Type B pancreatic cell (in vitro differentiated cells): Measurements from ENCODE around the gene DHX15. TPM values are rescaled to one million over a fixed set of nuclear protein-coding genes. Genes with fewer than 3 reads are reported as not detected.

Source experiments
- DNase-seq: peaks from one replicate; pipeline ENCODE4 v3.0.0; 2021; ENCODE audit warnings: mixed read lengths; ENCODE audit not compliant: unreplicated experiment; ENCODE audit errors: extremely low spot score
- H3K27ac Mint-ChIP-seq: 2 replicates; pipeline ENCODE4 v1.8.0; 2021; ENCODE audit warnings: mild to moderate bottlenecking, mixed read lengths
- H3K27me3 Mint-ChIP-seq: 2 replicates; pipeline ENCODE4 v1.8.0; 2021; ENCODE audit warnings: mixed read lengths
- H3K36me3 Mint-ChIP-seq: 2 replicates; pipeline ENCODE4 v1.8.0; 2021; ENCODE audit warnings: mixed read lengths
- H3K4me1 Mint-ChIP-seq: one replicate; pipeline ENCODE4 v1.8.0; 2021; ENCODE audit warnings: mixed read lengths; ENCODE audit not compliant: unreplicated experiment
- H3K4me3 Mint-ChIP-seq: 2 replicates; pipeline ENCODE4 v1.8.0; 2021; ENCODE audit warnings: mild to moderate bottlenecking, mixed read lengths
- H3K9me3 Mint-ChIP-seq: 2 replicates; pipeline ENCODE4 v1.8.0; 2021; ENCODE audit warnings: mixed read lengths
- total RNA-seq: library from RNA; stranded (reverse); gene quantifications from 2 replicates; pipeline ENCODE4 v1.2.1, GENCODE V29; 2021; ENCODE audit warnings: low replicate concordance
- TF ChIP-seq, protein P1 (sequence below): fragments of 200-600 bp; sonication (generic); conservative IDR thresholded peaks from 2 replicates; pipeline ENCODE4 v1.5.0; 2021; ENCODE audit warnings: antibody characterized with exemption, mild to moderate bottlenecking

Gene DHX15
- total RNA-seq, 1 donor from 2014 or later, result 165 TPM

DNA sequence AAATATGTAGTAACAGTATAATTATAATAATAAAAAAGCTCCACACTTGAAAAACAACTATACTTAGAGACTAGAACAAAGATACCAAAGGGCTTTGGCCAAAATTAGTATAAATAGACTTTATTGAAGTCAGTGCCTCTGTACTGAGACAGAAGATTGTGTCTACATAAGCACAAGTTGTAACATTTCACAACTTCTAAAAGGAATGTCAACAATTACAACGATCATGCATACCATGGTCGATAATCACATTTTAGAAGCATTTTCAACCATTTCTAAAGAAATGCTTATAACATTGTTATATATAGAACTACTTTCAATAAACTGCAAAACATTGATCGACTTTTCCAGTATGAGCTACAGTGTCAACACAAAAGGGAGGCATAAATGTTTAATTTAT lies 57.0 kb downstream of the DHX15 start:
- Mint-ChIP-seq H3K4me3 (no peak overlapping the region), H3K36me3 (peaks cover 59% of the 10 kb centered on the region), H3K9me3 (no peaks in the 10 kb centered on the region), H3K27ac (no peak overlapping the region), H3K27me3 (no peaks in the 10 kb centered on the region), H3K4me1 (no peaks in the 10 kb centered on the region)
- TF ChIP-seq, protein P1, sequence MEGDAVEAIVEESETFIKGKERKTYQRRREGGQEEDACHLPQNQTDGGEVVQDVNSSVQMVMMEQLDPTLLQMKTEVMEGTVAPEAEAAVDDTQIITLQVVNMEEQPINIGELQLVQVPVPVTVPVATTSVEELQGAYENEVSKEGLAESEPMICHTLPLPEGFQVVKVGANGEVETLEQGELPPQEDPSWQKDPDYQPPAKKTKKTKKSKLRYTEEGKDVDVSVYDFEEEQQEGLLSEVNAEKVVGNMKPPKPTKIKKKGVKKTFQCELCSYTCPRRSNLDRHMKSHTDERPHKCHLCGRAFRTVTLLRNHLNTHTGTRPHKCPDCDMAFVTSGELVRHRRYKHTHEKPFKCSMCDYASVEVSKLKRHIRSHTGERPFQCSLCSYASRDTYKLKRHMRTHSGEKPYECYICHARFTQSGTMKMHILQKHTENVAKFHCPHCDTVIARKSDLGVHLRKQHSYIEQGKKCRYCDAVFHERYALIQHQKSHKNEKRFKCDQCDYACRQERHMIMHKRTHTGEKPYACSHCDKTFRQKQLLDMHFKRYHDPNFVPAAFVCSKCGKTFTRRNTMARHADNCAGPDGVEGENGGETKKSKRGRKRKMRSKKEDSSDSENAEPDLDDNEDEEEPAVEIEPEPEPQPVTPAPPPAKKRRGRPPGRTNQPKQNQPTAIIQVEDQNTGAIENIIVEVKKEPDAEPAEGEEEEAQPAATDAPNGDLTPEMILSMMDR, result no peak
- no peak for DNase-seq

DNA sequence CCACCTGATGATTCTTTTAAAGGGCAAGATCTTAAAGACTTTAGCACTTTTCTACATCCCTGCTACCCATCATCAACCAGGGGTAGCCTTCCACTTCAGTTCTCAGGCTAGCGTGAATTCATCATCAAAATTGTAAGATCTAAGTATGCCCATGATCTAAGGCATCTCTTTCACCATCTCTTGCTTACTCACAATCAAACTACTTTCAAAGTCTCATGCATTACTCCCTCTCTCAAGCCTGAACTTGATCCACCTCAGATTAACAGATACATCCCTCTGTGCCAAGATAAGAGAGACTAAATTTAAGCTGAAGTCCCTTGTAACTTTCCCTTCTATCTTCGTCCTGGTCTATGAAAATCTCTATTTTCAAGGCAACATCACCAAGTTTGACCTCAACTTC lies 62.8 kb downstream of the DHX15 start:
- no peaks in the 10 kb centered on the region for H3K9me3 Mint-ChIP-seq
- H3K36me3 Mint-ChIP-seq, result peaks cover 50% of the 10 kb centered on the region
- H3K4me3 Mint-ChIP-seq, result no peak overlapping the region
- H3K27me3 Mint-ChIP-seq, result no peaks in the 10 kb centered on the region
- H3K27ac Mint-ChIP-seq, result no peak overlapping the region
- peaks cover 17% of the 10 kb centered on the region for H3K4me1 Mint-ChIP-seq
- DNase-seq, result no peak
- TF ChIP-seq, protein P1, result no peak

- Mint-ChIP-seq H3K27me3 (no peaks in the 10 kb centered on the region), H3K4me1 (peaks cover 17% of the 10 kb centered on the region), H3K4me3 (no peak overlapping the region), H3K9me3 (no peaks in the 10 kb centered on the region), H3K27ac (no peak overlapping the region), H3K36me3 (peaks cover 43% of the 10 kb centered on the region)
- TF ChIP-seq, protein P1, result no peak
- DNase-seq, result no peak
These were observed 64.7 kb downstream of the DHX15 start for GRCh38 chr4:24519649-24520048.

DNA sequence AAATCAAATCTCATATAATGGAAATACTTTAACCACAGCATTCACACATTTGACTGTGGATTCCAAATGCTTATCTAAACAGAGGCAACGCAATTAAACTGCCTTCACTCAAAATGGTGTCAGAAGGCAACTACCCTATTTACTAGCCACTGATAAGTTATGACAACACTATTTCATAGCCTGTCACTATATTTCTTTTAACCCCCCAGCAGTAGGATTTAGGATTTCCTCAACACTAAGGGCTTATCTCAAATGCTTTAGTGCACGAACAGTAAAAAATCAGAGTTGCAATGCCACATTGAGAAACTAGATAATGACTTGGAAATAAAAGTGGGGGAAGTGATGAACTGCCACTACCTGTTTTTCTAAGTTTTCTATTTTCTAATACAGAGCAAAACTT lies 66.7 kb downstream of the DHX15 start:
- Mint-ChIP-seq H3K27ac (no peak overlapping the region), H3K36me3 (peaks cover 31% of the 10 kb centered on the region), H3K4me3 (no peak overlapping the region), H3K27me3 (no peaks in the 10 kb centered on the region), H3K4me1 (peaks cover 17% of the 10 kb centered on the region), H3K9me3 (no peaks in the 10 kb centered on the region)
- DNase-seq, result no peak
- TF ChIP-seq, protein P1, result no peak

DNA sequence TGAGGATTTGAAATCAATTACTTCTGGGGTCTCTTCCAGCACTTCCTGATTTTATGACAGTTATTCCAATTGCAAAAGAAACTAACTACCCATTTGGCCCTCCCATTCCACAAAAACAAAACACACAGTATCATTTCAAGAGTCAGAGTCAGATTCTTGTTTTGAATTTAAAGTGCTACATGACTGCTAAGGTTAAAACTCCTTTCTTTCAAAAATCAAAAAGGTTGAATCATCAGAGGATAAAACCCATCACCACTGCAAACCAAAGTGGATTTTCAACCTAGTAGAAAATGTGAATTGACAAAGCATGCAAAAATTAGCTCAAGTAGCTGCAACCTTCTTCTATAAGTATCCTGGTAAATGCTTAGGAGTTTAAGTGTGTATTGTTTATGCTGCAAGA lies 67.4 kb downstream of the DHX15 start:
- no peak overlapping the region for H3K4me3 Mint-ChIP-seq

More for the DNA sequence above, 67.4 kb downstream of the DHX15 start:
- Mint-ChIP-seq H3K36me3 (peaks cover 27% of the 10 kb centered on the region), H3K27me3 (no peaks in the 10 kb centered on the region), H3K9me3 (no peaks in the 10 kb centered on the region), H3K4me1 (peaks cover 17% of the 10 kb centered on the region), H3K27ac (no peak overlapping the region)
- DNase-seq, result no peak
- TF ChIP-seq, protein P1, result no peak
